Tibial nerve (tissue), 4 donors: ENCODE measurements around the gene SLC8A2. TPM values are rescaled to one million over a fixed set of nuclear protein-coding genes. Genes with fewer than 3 reads are reported as not detected.

ENCODE experiments used
- DNase-seq, 2 donors: peaks; one replicate each; pipeline ENCODE4 v3.0.0-alpha.2; 2019; ENCODE audit warnings: low spot score in 2 of 2
- H3K27ac ChIP-seq, 4 donors: fragments of 200-600 bp; sonication (generic) in 3 of 4; one replicate each; pipeline ENCODE4 v1.5.1; 2017 to 2019; ENCODE audit warnings: mild to moderate bottlenecking in 1 of 4
- H3K27me3 ChIP-seq, 2 donors: fragments of 200-600 bp; sonication (generic) in 1 of 2; one replicate each; pipeline versions ENCODE4 v1.5.1 to v1.6.0; 2017 to 2019
- H3K36me3 ChIP-seq, 3 donors: fragments of 200-600 bp; sonication (generic); one replicate each; pipeline ENCODE4 v1.5.1; 2018 to 2019
- H3K4me1 ChIP-seq, 4 donors: fragments of 200-600 bp; sonication (generic) in 3 of 4; one replicate each; pipeline ENCODE4 v1.5.1; 2017 to 2019
- H3K4me3 ChIP-seq, 4 donors: fragments of 200-600 bp; sonication (generic) in 3 of 4; one replicate each; pipeline ENCODE4 v1.5.1; 2017 to 2019; ENCODE audit warnings: mild to moderate bottlenecking in 1 of 4, moderate library complexity in 1 of 4
- H3K9me3 ChIP-seq, 4 donors: fragments of 200-600 bp; sonication (generic) in 3 of 4; one replicate each; pipeline ENCODE4 v1.5.1; 2017 to 2019
- CTCF ChIP-seq, 5 experiments: fragments of 200-600 bp in 3 of 5; fragments of 450-650 bp in 2 of 5; sonication (generic) in 3 of 5; IDR thresholded peaks; one replicate each; pipeline ENCODE4 v1.5.1; 2016 to 2019; ENCODE audit warnings: antibody characterized with exemption in 5 of 5, mild to moderate bottlenecking in 3 of 5, moderate library complexity in 2 of 5
- EP300 ChIP-seq, 2 donors: sonication (generic); formaldehyde crosslinking; IDR thresholded peaks; one replicate each; pipeline ENCODE4 v1.6.1; 2017; ENCODE audit warnings: antibody characterized with exemption in 2 of 2, mild to moderate bottlenecking in 1 of 2
- POLR2A ChIP-seq, 2 donors: fragments of 450-650 bp; IDR thresholded peaks; one replicate each; pipeline ENCODE4 v1.6.1; 2017; ENCODE audit warnings: antibody characterized with exemption in 2 of 2, mild to moderate bottlenecking in 2 of 2, moderate library complexity in 2 of 2
- WGBS, 2 donors: methylation state at CpG; one replicate each; pipeline ENCODE4 v1.1.5; 2018; 5-methylcytosine and 5-hydroxymethylcytosine counted together
- total RNA-seq, 4 donors: library from RNA; depleted of rRNA; stranded (reverse); fragments of >200 nt; gene quantifications; one replicate each; pipeline ENCODE4 v1.1.0, GENCODE V29; 2016

The SLC8A2 gene
- total RNA-seq, 4 donors from 2014 or later, result not detected

- H3K36me3 ChIP-seq, result peaks cover 0 to 21% (median 0%) of the 10 kb centered on the region in 3 donors
- no peak overlapping the region for H3K27ac ChIP-seq
- H3K27me3 ChIP-seq, result peaks cover 0 to 50% of the 10 kb centered on the region in 2 donors
- TF ChIP-seq CTCF (IDR thresholded peaks at IDR 0.05) (no peak), POLR2A (IDR thresholded peaks at IDR 0.05) (no peak), EP300 (IDR thresholded peaks at IDR 0.05) (no peak)
- no peak for DNase-seq
- peaks cover 0 to 26% (median 4%) of the 10 kb centered on the region in 4 donors for H3K4me1 ChIP-seq
- H3K4me3 ChIP-seq, result no peak overlapping the region
- 44 to 47% methylated on average over 9 of the region's 9 CpGs for WGBS, 2 donors
- no peaks in the 10 kb centered on the region for H3K9me3 ChIP-seq
Observed at GRCh38 chr19:47475465-47475864, 3.8 kb upstream of the SLC8A2 start.

- TF ChIP-seq EP300 (IDR thresholded peaks at IDR 0.05) (no peak), POLR2A (IDR thresholded peaks at IDR 0.05) (no peak), CTCF (IDR thresholded peaks at IDR 0.05) (no peak)
- no peak overlapping the region for H3K27ac ChIP-seq
- WGBS, 2 donors, result 65 to 71% methylated on average over 7 to 10 of the region's 10 CpGs
Observed at GRCh38 chr19:47473336-47473735, 1.6 kb upstream of the SLC8A2 start.

DNA sequence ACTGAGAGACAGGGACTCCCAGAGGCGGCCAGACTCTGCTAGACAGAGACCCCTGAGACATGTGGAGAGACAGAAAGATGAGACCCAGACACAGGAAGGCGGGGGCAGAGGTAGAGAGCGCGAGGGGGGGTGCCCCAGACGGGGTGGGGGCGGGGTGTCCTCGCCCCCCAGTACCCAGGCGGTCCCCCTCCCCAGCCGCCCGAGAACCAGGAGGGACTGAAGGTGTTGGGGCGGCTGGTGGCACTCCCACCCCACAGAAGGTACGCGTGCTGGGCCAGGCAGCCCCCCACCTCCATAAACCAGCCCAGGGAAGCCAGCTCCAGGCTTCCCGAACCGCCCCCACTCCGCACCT is 336 bp downstream of the SLC8A2 start:
- H3K27me3 ChIP-seq, result peaks cover 0 to 80% of the 10 kb centered on the region in 2 donors
- no peak for DNase-seq
- H3K9me3 ChIP-seq, result no peaks in the 10 kb centered on the region
- peaks cover 0 to 15% (median 4%) of the 10 kb centered on the region in 4 donors for H3K4me1 ChIP-seq
- peaks cover 0 to 14% (median 0%) of the 10 kb centered on the region in 3 donors for H3K36me3 ChIP-seq
- H3K4me3 ChIP-seq, result no peak overlapping the region
- 0 to 5% methylated on average over 10 to 14 of the region's 16 CpGs for WGBS, 2 donors
- TF ChIP-seq POLR2A (IDR thresholded peaks at IDR 0.05) (no peak), EP300 (IDR thresholded peaks at IDR 0.05) (no peak), CTCF (IDR thresholded peaks at IDR 0.05) (no peak)
- H3K27ac ChIP-seq, result no peak overlapping the region

More at GRCh38 chr19:47473336-47473735, 1.6 kb upstream of the SLC8A2 start:
- Histone ChIP-seq H3K4me3 (no peak overlapping the region), H3K27me3 (peaks cover 0 to 61% of the 10 kb centered on the region in 2 donors), H3K9me3 (no peaks in the 10 kb centered on the region), H3K4me1 (peaks cover 0 to 15% (median 4%) of the 10 kb centered on the region in 4 donors), H3K36me3 (peaks cover 0 to 21% (median 0%) of the 10 kb centered on the region in 3 donors)
- DNase-seq, result no peak

- Histone ChIP-seq H3K4me3 (no peak overlapping the region), H3K4me1 (peaks cover 0 to 15% (median 4%) of the 10 kb centered on the region in 4 donors), H3K9me3 (no peaks in the 10 kb centered on the region), H3K27me3 (peaks cover 0 to 88% of the 10 kb centered on the region in 2 donors), H3K27ac (no peak overlapping the region), H3K36me3 (peaks cover 0 to 6% (median 0%) of the 10 kb centered on the region in 3 donors)
- WGBS, 2 donors, result 22 to 29% methylated on average over 13 of the region's 13 CpGs
- no peak for DNase-seq
- TF ChIP-seq POLR2A (IDR thresholded peaks at IDR 0.05) (no peak), CTCF (IDR thresholded peaks at IDR 0.05) (no peak), EP300 (IDR thresholded peaks at IDR 0.05) (no peak)
Observed at GRCh38 chr19:47470447-47471195, 1.1 kb downstream of the SLC8A2 start.

DNA sequence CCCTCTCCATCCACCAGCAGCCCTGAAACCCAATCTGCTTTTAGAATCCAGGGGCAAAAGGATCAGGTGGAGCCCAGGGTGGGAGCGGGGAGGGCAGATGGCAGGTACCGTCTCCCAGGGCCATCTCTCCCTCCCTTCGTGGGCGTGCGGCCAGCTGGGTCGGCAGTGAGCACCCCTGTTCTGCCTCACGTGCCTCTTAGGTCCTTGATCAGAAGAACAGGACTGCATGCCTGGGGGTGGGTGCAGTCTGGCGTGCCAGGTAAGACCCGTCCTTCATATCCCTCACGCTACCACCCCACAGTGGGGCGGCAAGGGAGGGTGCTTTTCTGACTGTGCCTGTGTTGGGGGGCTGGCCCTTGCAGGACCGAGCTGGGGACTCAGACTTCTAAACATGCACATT is 2.0 kb downstream of the SLC8A2 start:
- Histone ChIP-seq H3K36me3 (no peaks in the 10 kb centered on the region), H3K27me3 (peaks cover 0 to 95% of the 10 kb centered on the region in 2 donors), H3K4me1 (peaks cover 0 to 15% (median 4%) of the 10 kb centered on the region in 4 donors), H3K4me3 (no peak overlapping the region), H3K27ac (no peak overlapping the region), H3K9me3 (no peaks in the 10 kb centered on the region)
- DNase-seq, result no peak
- WGBS, 2 donors, result 15 to 16% methylated on average over 7 to 12 of the region's 12 CpGs
- TF ChIP-seq EP300 (IDR thresholded peaks at IDR 0.05), result no peak
- TF ChIP-seq CTCF (IDR thresholded peaks at IDR 0.05), result no peak
- TF ChIP-seq POLR2A (IDR thresholded peaks at IDR 0.05), result no peak
